HTR-8/SVneo (cell line): ENCODE results near the gene CARM1.

Source experiments
- DNase-seq: peaks from one replicate; pipeline ENCODE4 v3.0.0; 2011; ENCODE audit warnings: low spot score, mixed read lengths; ENCODE audit not compliant: insufficient read length
- FAIRE-seq: peaks from 2 replicates; lab custom pipeline; 2011; peaks lifted over from hg19 to GRCh38; lab: Jason Lieb, UNC

The CARM1 gene

GRCh38 chr19:10964903-10965302 lies 93.5 kb downstream of the CARM1 start:
- FAIRE-seq: no peak
- no peak for DNase-seq

- FAIRE-seq (no peak), DNase-seq (no peak)
These were observed 94.0 kb downstream of the CARM1 start for GRCh38 chr19:10965398-10965797.

- no peak for FAIRE-seq
- no peak for DNase-seq
These were observed 95.5 kb downstream of the CARM1 start for GRCh38 chr19:10966809-10967208.

- FAIRE-seq (no peak), DNase-seq (no peak)
These were observed 97.3 kb downstream of the CARM1 start for GRCh38 chr19:10968527-10969135.

GRCh38 chr19:10971107-10971726 lies 99.9 kb downstream of the CARM1 start:
- FAIRE-seq: no peak
- DNase-seq: no peak
